ENCODE results near the gene FN3K. TPM values are rescaled to one million over a fixed set of nuclear protein-coding genes. Genes with fewer than 3 reads are reported as not detected.

FN3K gene
- total RNA-seq, 1 donor from 2014 or later, result 40.6 TPM

DNA sequence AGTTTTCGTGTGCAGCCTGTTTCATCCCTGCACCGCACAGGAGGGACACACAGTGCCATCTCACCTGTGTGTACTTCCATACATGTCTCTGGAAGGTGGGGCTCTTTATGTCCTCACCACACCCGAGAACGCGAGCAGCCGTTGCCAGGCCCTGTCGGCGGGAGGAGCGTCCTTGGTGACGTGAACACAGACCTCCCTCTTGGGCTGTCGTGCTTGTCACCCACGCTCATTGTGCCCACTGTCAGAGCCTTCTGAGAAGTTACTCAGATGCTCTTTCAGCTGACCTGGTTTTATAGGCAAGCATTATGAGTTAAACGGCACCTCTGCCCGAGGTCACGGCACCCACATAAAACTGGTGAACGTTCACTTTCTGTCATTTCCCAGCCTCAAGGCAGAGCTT is 64.2 kb downstream of the FN3K start:
- H3K4me1 Mint-ChIP-seq (ENCODE audit: low read depth), result no peaks in the 10 kb centered on the region

More for the DNA sequence above, 64.2 kb downstream of the FN3K start:
- Mint-ChIP-seq H3K4me3 (ENCODE audit: low read depth) (no peak overlapping the region), H3K27ac (no peak overlapping the region), H3K9me3 (ENCODE audit: low read depth) (peaks cover 10% of the 10 kb centered on the region), H3K36me3 (ENCODE audit: insufficient read depth) (peaks cover 26% of the 10 kb centered on the region), H3K27me3 (no peaks in the 10 kb centered on the region)
- TF ChIP-seq, protein P1, sequence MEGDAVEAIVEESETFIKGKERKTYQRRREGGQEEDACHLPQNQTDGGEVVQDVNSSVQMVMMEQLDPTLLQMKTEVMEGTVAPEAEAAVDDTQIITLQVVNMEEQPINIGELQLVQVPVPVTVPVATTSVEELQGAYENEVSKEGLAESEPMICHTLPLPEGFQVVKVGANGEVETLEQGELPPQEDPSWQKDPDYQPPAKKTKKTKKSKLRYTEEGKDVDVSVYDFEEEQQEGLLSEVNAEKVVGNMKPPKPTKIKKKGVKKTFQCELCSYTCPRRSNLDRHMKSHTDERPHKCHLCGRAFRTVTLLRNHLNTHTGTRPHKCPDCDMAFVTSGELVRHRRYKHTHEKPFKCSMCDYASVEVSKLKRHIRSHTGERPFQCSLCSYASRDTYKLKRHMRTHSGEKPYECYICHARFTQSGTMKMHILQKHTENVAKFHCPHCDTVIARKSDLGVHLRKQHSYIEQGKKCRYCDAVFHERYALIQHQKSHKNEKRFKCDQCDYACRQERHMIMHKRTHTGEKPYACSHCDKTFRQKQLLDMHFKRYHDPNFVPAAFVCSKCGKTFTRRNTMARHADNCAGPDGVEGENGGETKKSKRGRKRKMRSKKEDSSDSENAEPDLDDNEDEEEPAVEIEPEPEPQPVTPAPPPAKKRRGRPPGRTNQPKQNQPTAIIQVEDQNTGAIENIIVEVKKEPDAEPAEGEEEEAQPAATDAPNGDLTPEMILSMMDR (IDR thresholded peaks at IDR 0.05; ENCODE audit: unreplicated experiment), result no peak
- DNase-seq (ENCODE audit: low spot score, unreplicated experiment), result no peak

Other genes with a start within 250 kb of the FN3K start
- 71.8 and 76.6 TPM in 2 replicates for gene FOXK2, start 215.9 kb upstream of the FN3K start, total RNA-seq
- gene WDR45B, start 87.2 kb upstream of the FN3K start, total RNA-seq, result 75.8 and 77.6 TPM in 2 replicates
- gene RAB40B, start 36.9 kb upstream of the FN3K start, total RNA-seq, result 13.3 and 14.3 TPM in 2 replicates
- 31.8 and 34.2 TPM in 2 replicates for gene FN3KRP, start 18.9 kb upstream of the FN3K start, total RNA-seq
- 95.6 and 103 TPM in 2 replicates for gene TBCD, start 16.4 kb downstream of the FN3K start, total RNA-seq
- 0.07 and 0.11 TPM in 2 replicates for gene ZNF750, start 104.4 kb downstream of the FN3K start, total RNA-seq

Data from progenitor cell of endocrine pancreas (in vitro differentiated cells).